HG03439 (cell line): ENCODE results near the gene ENPP7.

Experiments used
- ATAC-seq: cut with Tn5 transposase; IDR thresholded peaks from one replicate; pipeline ENCODE4 v1.9.1; 2021; ENCODE audit warnings: mild to moderate bottlenecking, moderate library complexity; ENCODE audit not compliant: unreplicated experiment

Gene ENPP7

DNA sequence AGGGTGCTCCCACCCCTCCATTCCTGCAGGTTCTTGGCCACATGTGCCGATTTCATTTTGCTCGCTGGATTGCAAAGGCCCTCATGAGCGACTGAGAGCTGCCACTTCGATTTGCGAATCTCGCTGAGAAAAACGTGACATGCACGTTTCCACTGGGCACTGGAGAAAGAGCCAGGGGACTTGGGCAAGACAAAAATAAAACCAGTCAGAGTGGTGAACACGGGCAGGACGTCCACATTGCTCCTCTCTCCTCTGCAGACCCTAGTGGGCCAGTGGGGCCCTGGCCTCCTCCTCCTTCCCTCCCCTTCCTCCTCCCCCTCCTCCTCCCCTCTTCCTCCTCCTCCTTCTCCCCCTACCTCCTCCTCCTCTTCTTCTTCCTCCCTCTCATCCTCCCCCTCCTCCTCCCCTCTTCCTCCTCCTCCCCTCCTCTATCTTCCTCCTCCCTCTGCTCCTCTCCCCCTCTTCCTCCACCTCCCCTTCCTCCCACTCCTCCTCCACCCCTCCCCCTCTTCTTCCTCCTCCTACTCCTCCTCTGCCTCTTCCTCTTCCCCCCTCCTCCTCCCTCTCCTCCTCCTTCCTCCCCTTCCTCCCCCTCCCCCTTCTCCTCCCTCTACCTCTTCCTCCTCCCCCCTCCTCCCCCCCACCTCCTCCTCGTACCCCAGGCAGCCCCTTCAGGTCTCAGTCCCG is 28.1 kb upstream of the ENPP7 start:
- no peak for ATAC-seq

GRCh38 chr17:79704691-79705090 is 26.1 kb upstream of the ENPP7 start:
- no peak for ATAC-seq

GRCh38 chr17:79705674-79706073 is 25.1 kb upstream of the ENPP7 start:
- no peak for ATAC-seq

- no peak for ATAC-seq
Measured at GRCh38 chr17:79706931-79707850, 23.6 kb upstream of the ENPP7 start.

DNA sequence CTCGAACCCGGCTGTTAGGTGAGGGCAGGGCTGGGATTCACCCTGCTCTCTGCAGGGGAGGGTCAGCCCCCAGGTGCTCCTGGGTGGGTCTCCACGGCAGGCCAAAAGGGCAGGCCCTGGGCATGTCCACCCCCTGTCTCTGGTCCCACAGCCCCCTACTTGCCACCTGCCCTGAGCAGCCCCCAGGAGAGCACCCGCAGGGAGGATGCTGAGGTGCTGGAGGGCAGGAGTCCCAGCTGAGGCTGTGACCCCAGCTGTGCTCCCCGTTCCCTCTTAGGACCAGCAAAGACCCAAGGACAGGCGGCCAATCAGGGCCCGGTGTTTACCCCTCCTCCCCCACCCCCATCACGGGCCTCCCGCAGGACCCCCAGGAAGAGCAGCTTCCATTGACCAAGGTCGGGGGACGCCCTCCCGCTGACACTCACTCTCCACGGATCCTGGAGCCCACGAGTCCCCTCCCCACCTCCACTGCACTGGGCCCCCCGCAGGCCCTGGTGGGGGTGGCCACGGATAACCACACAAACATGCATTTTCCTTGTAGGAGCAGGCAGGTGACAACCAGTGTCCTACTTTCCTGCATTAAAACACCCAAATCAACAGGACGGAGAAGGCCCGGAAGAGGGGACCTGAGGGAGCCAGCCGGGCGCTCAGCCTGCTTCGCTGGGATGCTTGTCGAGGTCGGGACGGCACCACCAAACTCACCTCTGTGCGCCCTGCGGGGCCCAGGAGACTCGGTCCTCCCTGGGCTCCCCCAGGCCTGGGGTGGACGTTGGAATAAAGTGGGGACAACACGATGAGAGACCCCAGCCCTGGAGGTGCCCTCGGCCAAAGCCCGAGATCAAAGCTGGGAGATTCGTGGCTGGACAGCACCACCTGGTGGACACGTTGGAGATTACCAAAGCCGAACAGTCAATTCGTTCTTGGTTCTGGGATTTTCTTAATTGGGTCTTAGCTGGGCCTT is 22.5 kb upstream of the ENPP7 start:
- ATAC-seq: no peak

DNA sequence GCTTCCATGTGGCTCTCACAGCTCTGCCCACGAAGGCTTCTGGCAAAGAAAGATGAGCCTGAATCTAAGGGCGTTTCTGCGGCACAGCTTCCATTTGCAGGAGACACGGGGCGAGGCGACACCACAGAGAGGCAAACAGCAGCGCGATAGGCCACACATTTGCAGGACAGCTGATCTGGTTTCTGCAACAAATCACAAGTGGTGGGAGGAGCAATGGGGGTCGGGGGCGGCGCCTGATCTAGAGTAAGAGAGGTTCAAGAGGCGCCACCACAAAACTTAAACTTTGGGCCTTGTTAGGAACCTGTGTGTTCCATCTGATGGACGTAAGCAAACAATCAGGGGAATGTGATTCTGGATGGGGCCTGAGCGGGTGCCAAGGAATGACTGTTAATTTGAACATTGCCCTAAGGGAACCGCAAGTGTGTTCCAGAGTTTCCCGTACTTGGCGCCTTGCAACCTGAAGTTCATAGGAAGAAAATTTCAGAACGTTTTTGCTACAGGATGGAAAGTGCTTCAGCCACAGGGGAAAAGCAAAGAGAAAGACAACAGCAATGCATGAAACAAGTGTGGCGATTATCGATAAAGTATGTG is 18.9 kb upstream of the ENPP7 start:
- ATAC-seq: no peak

DNA sequence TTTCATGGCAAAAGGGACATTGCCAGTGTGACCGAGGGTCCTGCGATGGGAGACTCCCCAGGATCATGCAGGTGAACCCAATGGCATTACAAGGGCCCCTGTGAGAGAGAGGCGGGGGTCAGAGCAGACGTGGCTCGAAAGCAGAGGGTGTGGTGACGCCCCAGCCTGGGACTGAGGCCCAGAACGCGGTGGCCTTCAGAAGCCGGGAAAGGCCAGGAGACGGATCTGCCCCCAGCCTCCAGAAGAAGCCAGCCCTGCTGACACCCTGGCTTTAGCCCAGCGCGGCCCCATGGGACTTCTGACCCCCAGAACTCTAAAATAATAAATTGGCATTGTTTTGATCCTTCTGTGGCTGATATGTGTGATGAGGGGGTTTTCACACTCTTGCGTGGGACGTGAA is 17.4 kb upstream of the ENPP7 start:
- ATAC-seq: no peak

GRCh38 chr17:79714176-79715097 is 16.3 kb upstream of the ENPP7 start:
- no peak for ATAC-seq

DNA sequence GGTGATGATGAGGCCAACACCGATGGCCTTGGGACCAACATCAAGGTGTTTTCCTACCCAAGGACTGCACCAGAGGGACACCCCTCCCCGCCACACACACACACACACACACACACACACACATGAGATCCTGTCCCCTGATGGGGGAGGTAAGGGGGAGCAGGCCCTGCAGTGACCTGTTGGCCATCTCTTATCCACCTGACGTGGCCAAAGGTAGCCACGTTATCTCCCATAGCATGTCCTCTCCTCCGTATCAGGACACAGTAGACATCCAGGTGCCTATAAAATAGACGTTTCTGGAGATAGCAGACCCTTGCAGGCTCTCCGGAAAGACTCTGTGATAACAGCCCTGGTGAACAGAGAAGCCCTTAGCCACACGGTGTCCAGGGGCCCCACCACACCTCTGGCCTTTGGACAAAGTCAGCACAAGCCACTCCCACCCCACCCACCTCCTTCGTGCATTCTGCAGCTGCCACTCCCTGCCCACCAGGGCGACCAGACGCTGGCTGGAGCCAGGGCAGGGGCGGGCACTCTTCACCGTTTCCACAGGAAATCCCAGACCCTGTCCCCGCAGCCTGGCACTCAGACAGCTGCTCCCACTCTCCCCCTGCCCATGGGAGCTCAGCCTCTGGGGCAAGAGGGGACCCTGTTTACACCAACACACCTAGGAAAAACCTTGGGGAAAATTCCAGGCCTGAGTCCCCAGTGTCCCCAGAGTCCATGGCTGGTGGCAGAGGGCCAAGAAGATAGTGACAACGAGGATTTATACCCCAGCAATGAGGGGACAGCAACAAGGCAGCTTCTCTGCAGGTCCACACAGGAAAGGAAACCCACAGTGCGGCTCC is 15.4 kb upstream of the ENPP7 start:
- ATAC-seq: no peak

DNA sequence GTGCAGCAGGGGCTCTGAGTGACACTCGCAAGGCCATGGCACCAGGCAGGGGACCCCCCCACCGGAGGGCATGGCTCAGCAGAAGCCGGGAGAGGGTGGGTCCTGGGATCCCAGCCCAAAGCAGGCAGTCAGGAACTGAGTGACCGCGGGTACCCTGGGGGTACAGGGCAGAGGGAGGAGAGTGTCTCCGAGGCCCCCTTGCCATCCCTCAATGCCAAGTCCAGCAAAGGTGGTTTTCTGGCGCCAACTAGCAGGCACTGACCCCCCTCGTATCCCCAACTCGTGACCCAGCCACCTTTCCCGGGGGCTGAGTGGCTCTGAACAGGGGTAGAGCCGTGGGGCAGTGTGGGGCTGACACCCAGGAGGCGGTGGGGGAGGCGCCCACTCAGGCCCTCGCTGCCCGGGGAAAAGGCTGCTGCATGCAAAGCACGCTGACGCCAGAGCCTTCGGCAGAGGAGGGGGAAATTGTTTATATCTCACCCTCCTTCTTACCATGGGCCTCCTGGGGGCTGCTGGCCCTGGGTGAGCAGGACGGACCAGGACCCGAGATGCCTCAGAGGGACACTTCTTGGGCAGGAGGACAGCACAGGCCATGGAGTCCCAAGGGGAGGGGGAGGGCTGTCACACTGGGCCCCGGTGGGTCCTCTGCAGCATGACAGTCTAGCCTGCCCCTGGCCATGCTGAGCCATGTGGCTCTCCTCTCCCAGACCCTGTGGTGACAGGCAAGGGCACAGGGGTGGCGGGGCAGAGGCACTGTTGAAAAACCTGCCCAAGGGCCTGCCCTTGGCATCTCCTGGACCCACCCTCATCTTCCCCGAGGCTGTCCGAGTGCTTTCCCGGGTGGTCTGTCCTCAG is 14.6 kb upstream of the ENPP7 start:
- ATAC-seq: no peak

GRCh38 chr17:79720705-79721292 is 9.9 kb upstream of the ENPP7 start:
- ATAC-seq: no peak

- ATAC-seq: no peak
Measured at GRCh38 chr17:79721993-79722671, 8.6 kb upstream of the ENPP7 start.

DNA sequence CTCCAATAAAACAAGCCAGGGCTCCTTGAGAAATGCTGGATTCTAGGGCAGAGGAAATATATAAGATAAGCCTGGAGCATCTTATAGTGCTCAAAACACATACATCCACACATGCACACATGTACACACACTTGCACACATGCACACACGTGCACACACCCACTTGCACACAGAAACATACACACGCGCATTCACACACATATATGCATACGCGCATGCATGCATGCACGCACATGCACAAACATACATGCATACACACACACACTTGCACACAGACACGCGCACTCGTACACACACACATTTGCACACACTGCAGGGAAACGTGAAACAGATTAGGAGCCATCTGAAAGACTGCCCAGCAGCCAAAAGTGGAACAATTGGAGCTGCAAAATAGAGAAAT is 8.0 kb upstream of the ENPP7 start:
- ATAC-seq: no peak

DNA sequence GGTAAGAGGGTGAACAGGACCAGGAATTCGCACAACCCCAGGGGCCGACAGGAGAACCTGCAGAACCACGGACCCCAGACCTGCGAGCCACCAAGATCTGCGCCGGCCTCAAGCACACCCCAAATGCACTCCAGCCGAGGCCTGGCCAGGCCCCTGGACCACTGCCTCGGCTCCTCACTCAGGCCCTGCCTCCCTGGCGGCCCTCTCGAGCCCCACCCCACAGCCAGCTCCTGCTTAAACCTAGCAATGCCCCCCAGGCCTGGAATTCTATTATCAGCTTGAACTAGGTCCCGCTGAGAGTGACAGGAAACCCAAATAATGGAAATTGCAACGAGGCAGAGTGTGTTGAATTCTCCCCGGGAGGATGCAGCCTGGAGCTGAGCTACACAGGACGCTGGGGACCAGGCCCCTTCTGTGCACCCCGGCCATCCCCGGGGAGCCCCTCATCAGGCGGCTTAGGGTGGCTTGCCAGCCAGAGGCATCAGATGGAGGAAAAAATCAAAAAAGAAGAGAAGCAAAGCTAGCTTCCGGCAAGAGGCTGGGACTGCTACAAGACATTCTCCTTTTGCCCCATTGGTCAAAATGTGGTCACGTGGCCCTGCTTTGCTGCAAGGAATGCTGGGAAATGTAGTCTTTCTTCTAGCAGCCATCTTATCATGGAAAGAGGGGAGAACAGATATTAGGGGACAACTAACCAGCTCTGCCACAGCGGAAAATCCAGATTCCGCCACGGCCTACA is 2.4 kb upstream of the ENPP7 start:
- ATAC-seq: no peak

- no peak for ATAC-seq
Measured at GRCh38 chr17:79728908-79729471, 1.8 kb upstream of the ENPP7 start.

- no peak for ATAC-seq
Measured at GRCh38 chr17:79729761-79730160, 982 bp upstream of the ENPP7 start.
